Mesangial cell (primary cell): ENCODE data around the gene POLR2J. TPM values are rescaled to one million over a fixed set of nuclear protein-coding genes. Genes with fewer than 3 reads are reported as not detected.

Experiments used
- total RNA-seq: library from RNA; depleted of rRNA; stranded (reverse); fragments of >200 nt; gene quantifications from 2 replicates; pipeline ENCODE4 v1.2.3, GENCODE V29; 2015

POLR2J gene
- 50.3 and 62.1 TPM in 2 replicates for total RNA-seq

DNA sequence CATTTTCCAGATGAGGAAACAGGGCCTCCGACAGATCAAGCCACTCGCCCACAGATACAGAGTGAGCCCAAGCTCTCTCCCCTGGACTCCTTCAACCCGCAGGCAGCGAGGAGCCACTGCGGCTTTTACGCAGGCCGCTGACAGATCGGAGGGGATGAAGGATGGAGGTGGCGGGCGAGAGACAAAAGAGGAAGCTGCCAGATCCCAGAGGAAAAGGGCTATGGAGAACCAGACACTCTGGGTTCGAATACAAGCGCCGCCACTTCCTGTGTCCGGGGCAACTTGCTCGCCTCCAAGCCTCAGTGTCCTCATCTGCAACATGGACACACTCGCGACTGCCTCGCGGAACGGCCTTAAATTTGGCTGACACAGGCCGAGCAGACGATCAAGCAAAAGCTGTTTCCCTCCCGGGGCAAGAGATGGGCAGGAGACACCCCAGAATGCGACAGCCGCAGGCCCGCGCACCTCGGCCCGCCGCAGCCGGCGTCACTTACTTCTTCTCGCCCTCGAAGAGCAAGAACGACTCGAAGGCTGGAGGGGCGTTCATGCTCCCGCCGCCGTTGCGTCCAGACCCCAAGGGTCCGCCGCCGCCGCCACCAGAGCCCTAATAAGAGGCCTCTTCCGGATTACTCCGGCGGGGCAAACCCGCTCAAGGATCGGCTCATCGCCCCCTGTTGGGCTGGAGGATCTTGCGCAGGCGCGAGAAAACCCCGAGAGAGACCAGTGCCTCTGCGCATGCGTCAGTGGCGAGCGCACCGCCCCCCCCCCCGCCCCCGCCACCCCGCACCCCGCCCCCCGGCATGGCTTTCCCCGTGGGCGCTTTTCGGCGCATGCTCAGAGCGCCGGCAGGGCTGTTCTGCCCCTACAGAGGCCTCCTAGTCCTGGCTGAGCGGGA is at the start of gene POLR2J:
TSS of gene POLR2J (minus strand) at position 609 of the 895 bp plus-strand sequence. CDS start at position 547, 62 bp downstream.

DNA sequence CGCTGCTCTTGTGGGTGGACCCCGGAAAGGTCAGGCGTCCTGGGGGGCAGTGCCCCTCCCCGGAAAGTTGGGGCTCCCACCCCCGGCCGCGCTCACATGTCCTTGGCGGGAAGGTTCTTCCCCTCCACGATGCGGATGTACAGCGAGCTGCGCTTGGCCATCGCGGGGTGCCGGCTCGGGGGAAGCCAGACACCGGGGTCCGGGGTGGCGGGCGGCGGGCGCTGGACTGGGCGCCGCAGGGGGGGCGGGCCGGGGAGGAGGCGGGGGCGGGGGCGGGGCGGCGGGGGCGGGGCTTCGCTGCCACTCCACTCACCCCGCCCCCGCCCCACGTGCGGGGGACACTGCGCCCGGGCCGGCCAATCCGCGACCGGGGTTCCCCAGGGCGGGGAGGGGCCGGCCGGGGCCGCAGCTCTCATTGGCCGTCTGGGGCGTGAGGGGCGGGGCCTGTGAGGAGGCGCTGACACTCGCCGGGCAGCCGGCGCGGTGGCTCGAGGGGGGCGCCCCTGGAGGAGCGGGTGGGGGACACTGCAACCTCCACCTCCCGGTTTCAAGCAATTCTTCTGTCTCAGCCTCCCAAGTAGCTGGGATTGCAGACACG is 38.9 kb upstream of the POLR2J start, which contains the start of gene RASA4B:
TSS of gene RASA4B (minus strand) at position 228 of the 598 bp plus-strand sequence. CDS start at position 161, 67 bp downstream.

DNA sequence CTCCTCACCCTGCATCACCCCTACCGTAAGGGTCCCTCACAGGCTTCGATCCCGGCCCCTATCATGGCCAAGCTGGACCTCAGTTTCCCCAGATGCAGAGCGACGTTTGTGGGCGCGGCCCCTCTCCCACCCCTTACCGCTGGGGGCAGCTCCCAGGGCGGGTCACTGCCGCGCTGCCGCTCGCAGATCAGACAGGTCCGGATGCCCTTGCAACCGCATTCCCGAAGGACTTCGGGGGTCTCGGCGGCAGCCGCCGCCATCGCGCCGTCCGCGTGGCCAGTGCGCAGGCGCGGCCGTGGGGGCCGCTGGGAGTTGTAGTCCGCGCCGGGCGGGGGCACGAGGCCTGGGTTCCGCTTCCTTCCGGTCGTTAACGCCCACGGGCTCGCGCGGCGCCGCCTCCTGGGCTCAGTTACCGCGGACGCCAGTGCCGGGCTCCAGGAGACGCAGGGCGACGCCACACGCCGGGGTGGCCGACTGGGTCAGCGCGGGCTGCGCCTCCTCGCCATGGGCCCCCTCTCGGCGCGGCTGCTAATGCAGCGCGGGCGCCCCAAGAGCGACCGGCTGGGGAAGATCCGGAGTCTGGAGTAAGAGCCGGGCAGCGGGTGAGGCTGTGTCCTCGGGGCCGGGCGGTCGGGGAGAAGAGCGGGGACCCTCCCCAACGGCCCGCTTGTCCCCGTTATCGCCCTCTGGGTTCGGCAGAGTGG is 14.0 kb downstream of the POLR2J start, which contains the start of the genes ALKBH4 and LRWD1:
TSS of gene ALKBH4 (minus strand) at position 287 of the 704 bp plus-strand sequence. CDS start at position 260, 27 bp downstream.
TSS of gene LRWD1 (plus strand) at position 408 of the 704 bp plus-strand sequence. CDS start at position 505, 97 bp downstream.

DNA sequence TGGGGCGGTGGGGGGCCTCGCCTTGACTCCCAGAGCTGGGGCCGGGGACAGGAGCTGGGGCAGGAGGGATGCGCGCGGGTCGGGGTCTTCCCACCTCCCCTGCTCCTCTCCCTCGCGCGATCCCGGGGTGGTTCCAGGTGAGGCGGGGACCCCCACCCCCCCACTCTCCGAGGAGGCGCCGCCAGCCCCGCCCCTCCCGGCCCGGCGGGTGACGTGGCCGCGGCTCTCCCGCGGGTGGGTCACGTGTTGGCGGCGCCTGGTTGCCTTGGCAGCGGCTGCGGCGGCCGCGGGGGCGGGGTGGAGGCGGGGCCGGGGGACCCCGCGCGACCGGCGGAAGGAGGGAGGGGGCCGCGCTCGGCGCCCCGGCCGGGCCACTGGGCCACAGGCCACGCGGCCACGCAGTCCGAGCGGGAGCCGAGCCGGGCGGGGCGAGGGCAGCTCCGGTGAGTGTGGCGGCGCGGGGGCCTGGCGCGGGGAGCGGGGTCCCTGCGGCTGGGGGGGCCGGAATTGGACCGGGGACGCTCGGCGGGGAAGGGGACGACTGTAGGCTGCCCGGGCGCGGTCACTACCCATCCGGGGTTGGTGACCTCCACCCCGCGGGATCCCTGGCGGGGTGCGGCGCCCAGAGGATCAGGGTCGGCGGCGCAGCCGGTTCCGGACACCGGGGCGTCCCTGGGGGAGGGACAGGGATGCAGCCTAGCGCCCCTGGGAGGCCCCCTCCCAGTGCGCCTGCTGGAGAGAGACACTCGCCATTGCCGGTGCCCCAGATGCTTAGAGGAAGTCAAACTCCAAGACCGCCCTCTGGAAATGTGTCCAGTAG is 45.3 kb downstream of the POLR2J start, which contains the start of gene ORAI2:
TSS of gene ORAI2 (plus strand) at position 357 of the 820 bp plus-strand sequence. CDS start 5,382 bp downstream, outside the sequence.

Other genes with a start within 250 kb of the POLR2J start
- 3.6 and 4.1 TPM in 2 replicates for gene SH2B2, start 192.1 kb downstream of the POLR2J start, total RNA-seq
- not detected in 2 replicates for gene SPDYE6, start 122.5 kb downstream of the POLR2J start, total RNA-seq
- 9.1 and 16.4 TPM in 2 replicates for gene PRKRIP1, start 82.6 kb downstream of the POLR2J start, total RNA-seq
- 60.6 and 61.8 TPM in 2 replicates for gene ORAI2, start 45.3 kb downstream of the POLR2J start, total RNA-seq
- 22.2 and 27.6 TPM in 2 replicates for gene ALKBH4, start 14.1 kb downstream of the POLR2J start, total RNA-seq
- 28.1 and 32.8 TPM in 2 replicates for gene LRWD1, start 13.9 kb downstream of the POLR2J start, total RNA-seq
- 0.81 and 26.1 TPM in 2 replicates for gene RASA4B, start 38.9 kb upstream of the POLR2J start, total RNA-seq
- gene UPK3BL2, start 64.8 kb upstream of the POLR2J start, total RNA-seq, result 0.98 and 10.5 TPM in 2 replicates
- gene SPDYE2, start 72.3 kb upstream of the POLR2J start, total RNA-seq, result not detected in 2 replicates
- gene POLR2J3, start 93.7 kb upstream of the POLR2J start, total RNA-seq, result 6.8 and 51.0 TPM in 2 replicates
- 3.4 and 16.2 TPM in 2 replicates for gene RASA4, start 137.8 kb upstream of the POLR2J start, total RNA-seq
- gene UPK3BL1, start 163.9 kb upstream of the POLR2J start, total RNA-seq, result 8.6 and 50.1 TPM in 2 replicates
- gene SPDYE2B, start 171.4 kb upstream of the POLR2J start, total RNA-seq, result not detected in 2 replicates
- gene POLR2J2, start 192.7 kb upstream of the POLR2J start, total RNA-seq, result 0.33 and 2.7 TPM in 2 replicates